ENCODE measurements around the gene CARD19.
A peak's percentile ranks its signal among the peaks of the same experiment; 100 is the strongest.

Gene CARD19

DNA sequence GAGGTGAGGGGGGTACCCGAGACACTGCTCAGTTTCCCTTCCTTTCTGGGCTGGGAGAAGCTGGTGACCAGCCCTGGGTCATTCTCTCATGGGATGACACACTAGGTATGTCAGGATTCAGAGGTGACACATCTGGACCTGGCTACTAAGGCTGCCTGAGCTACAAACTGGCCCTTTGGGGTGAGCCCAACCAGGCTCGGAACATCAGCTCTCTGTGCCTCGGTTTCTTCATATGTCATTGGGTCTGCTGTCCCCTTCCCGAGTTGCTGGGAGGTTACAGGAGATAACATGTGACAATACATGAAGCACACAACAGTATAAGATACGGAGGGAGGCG, 11.8 kb downstream of the CARD19 start:
- no peak for ATAC-seq
- TF ChIP-seq BACH2 (CRISPR knock-in tag; IDR thresholded peaks at IDR 0.05; ENCODE audit: borderline replicate concordance), result no peak
- TF ChIP-seq TCF4 (CRISPR knock-in tag; IDR thresholded peaks at IDR 0.05; ENCODE audit: borderline replicate concordance), result no peak
- TF ChIP-seq RARB (CRISPR knock-in tag; IDR thresholded peaks at IDR 0.05), result no peak
- TF ChIP-seq, protein P1, sequence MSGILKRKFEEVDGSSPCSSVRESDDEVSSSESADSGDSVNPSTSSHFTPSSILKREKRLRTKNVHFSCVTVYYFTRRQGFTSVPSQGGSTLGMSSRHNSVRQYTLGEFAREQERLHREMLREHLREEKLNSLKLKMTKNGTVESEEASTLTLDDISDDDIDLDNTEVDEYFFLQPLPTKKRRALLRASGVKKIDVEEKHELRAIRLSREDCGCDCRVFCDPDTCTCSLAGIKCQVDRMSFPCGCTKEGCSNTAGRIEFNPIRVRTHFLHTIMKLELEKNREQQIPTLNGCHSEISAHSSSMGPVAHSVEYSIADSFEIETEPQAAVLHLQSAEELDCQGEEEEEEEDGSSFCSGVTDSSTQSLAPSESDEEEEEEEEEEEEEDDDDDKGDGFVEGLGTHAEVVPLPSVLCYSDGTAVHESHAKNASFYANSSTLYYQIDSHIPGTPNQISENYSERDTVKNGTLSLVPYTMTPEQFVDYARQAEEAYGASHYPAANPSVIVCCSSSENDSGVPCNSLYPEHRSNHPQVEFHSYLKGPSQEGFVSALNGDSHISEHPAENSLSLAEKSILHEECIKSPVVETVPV (CRISPR knock-in tag; IDR thresholded peaks at IDR 0.05), result no peak
- no peak for TF ChIP-seq ZNF8 (CRISPR knock-in tag; IDR thresholded peaks at IDR 0.05)
- TF ChIP-seq ZFP3 (CRISPR knock-in tag; IDR thresholded peaks at IDR 0.05), result no peak
- TF ChIP-seq ZNF70 (CRISPR knock-in tag; IDR thresholded peaks at IDR 0.05), result no peak
- no peak for TF ChIP-seq CSDC2 (CRISPR knock-in tag; IDR thresholded peaks at IDR 0.05)
- no peak for TF ChIP-seq SNAI2 (CRISPR knock-in tag; IDR thresholded peaks at IDR 0.05)
- TF ChIP-seq ARNTL (CRISPR knock-in tag; IDR thresholded peaks at IDR 0.05; ENCODE audit: borderline replicate concordance, low read depth), result no peak
- TF ChIP-seq, protein P2, sequence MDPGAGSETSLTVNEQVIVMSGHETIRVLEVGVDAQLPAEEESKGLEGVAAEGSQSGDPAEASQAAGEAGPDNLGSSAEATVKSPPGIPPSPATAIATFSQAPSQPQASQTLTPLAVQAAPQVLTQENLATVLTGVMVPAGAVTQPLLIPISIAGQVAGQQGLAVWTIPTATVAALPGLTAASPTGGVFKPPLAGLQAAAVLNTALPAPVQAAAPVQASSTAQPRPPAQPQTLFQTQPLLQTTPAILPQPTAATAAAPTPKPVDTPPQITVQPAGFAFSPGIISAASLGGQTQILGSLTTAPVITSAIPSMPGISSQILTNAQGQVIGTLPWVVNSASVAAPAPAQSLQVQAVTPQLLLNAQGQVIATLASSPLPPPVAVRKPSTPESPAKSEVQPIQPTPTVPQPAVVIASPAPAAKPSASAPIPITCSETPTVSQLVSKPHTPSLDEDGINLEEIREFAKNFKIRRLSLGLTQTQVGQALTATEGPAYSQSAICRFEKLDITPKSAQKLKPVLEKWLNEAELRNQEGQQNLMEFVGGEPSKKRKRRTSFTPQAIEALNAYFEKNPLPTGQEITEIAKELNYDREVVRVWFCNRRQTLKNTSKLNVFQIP (CRISPR knock-in tag; IDR thresholded peaks at IDR 0.05; ENCODE audit: borderline replicate concordance, low read depth), result no peak
- TF ChIP-seq, protein P3, sequence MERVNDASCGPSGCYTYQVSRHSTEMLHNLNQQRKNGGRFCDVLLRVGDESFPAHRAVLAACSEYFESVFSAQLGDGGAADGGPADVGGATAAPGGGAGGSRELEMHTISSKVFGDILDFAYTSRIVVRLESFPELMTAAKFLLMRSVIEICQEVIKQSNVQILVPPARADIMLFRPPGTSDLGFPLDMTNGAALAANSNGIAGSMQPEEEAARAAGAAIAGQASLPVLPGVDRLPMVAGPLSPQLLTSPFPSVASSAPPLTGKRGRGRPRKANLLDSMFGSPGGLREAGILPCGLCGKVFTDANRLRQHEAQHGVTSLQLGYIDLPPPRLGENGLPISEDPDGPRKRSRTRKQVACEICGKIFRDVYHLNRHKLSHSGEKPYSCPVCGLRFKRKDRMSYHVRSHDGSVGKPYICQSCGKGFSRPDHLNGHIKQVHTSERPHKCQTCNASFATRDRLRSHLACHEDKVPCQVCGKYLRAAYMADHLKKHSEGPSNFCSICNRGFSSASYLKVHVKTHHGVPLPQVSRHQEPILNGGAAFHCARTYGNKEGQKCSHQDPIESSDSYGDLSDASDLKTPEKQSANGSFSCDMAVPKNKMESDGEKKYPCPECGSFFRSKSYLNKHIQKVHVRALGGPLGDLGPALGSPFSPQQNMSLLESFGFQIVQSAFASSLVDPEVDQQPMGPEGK (CRISPR knock-in tag; IDR thresholded peaks at IDR 0.05; ENCODE audit: borderline replicate concordance), result no peak
- no peak for TF ChIP-seq GLIS3 (CRISPR knock-in tag; IDR thresholded peaks at IDR 0.05)
- TF ChIP-seq, protein P4, sequence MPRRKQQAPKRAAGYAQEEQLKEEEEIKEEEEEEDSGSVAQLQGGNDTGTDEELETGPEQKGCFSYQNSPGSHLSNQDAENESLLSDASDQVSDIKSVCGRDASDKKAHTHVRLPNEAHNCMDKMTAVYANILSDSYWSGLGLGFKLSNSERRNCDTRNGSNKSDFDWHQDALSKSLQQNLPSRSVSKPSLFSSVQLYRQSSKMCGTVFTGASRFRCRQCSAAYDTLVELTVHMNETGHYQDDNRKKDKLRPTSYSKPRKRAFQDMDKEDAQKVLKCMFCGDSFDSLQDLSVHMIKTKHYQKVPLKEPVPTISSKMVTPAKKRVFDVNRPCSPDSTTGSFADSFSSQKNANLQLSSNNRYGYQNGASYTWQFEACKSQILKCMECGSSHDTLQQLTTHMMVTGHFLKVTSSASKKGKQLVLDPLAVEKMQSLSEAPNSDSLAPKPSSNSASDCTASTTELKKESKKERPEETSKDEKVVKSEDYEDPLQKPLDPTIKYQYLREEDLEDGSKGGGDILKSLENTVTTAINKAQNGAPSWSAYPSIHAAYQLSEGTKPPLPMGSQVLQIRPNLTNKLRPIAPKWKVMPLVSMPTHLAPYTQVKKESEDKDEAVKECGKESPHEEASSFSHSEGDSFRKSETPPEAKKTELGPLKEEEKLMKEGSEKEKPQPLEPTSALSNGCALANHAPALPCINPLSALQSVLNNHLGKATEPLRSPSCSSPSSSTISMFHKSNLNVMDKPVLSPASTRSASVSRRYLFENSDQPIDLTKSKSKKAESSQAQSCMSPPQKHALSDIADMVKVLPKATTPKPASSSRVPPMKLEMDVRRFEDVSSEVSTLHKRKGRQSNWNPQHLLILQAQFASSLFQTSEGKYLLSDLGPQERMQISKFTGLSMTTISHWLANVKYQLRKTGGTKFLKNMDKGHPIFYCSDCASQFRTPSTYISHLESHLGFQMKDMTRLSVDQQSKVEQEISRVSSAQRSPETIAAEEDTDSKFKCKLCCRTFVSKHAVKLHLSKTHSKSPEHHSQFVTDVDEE (CRISPR knock-in tag; IDR thresholded peaks at IDR 0.05), result no peak

DNA sequence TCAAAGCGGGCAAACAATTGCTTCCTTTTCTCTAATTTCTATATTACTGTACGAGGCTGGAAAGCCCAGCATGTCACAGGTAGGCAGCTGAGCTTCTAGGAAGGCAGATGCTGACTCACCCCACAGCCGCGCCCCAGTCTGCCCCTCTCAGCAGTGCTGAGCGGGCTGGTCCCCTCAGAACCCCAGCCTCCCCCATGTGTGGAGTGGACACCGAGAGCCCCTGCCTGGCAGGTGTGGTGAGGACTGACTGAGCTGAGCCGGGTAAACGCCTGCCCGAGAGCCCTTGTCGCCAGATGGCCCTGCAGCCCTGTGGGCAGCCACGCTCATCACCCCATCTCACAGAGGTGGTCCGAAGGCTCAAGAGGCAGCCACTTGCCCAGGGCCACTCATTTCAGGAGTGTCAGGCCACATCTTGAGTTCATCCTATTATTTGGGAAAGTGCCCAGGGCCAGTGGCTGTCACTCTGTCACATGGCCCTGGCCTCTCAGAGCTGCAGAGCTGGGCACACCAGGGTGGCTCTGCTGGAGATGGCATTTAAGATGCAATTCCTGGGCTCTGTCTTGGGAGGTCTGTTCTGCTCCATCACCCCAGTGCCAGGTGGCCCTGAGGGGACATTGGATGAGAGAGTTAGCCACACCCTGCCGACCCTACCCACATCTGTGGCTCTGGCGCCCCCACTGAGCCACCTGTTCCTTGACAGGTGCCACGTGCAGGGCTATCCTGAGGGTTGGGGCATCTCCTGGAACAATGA, 12.4 kb downstream of the CARD19 start:
- peak; percentile 14; the same call in 2 of the 3 replicates for ATAC-seq
- TF ChIP-seq ZNF70 (CRISPR knock-in tag; IDR thresholded peaks at IDR 0.05), result no peak
- TF ChIP-seq RARB (CRISPR knock-in tag; IDR thresholded peaks at IDR 0.05), result no peak
- no peak for TF ChIP-seq GLIS3 (CRISPR knock-in tag; IDR thresholded peaks at IDR 0.05)
- no peak for TF ChIP-seq TCF4 (CRISPR knock-in tag; IDR thresholded peaks at IDR 0.05; ENCODE audit: borderline replicate concordance)
- no peak for TF ChIP-seq PPARA (CRISPR knock-in tag; IDR thresholded peaks at IDR 0.05; ENCODE audit: borderline replicate concordance)
- TF ChIP-seq OSR1 (CRISPR knock-in tag; IDR thresholded peaks at IDR 0.05), result no peak
- no peak for TF ChIP-seq CSDC2 (CRISPR knock-in tag; IDR thresholded peaks at IDR 0.05)
- no peak for TF ChIP-seq BACH2 (CRISPR knock-in tag; IDR thresholded peaks at IDR 0.05; ENCODE audit: borderline replicate concordance)
- TF ChIP-seq ZNF8 (CRISPR knock-in tag; IDR thresholded peaks at IDR 0.05), result no peak
- TF ChIP-seq, protein P4 (CRISPR knock-in tag; IDR thresholded peaks at IDR 0.05), result no peak
- TF ChIP-seq, protein P5, sequence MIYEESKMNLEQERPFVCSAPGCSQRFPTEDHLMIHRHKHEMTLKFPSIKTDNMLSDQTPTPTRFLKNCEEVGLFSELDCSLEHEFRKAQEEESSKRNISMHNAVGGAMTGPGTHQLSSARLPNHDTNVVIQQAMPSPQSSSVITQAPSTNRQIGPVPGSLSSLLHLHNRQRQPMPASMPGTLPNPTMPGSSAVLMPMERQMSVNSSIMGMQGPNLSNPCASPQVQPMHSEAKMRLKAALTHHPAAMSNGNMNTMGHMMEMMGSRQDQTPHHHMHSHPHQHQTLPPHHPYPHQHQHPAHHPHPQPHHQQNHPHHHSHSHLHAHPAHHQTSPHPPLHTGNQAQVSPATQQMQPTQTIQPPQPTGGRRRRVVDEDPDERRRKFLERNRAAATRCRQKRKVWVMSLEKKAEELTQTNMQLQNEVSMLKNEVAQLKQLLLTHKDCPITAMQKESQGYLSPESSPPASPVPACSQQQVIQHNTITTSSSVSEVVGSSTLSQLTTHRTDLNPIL (CRISPR knock-in tag; IDR thresholded peaks at IDR 0.05; ENCODE audit: low read depth), result no peak

Measured in SK-N-SH treated with all-trans-retinoic acid at 6 μM for 48 hours (cell line).